GM23338 (cell line): ENCODE results near the gene PSMA8. TPM values are rescaled to one million over a fixed set of nuclear protein-coding genes. Genes with fewer than 3 reads are reported as not detected.
A peak's percentile ranks its signal among the peaks of the same experiment; 100 is the strongest.

Experiments
- ATAC-seq: fragments of 200-7000 bp; cut with Tn5 transposase; 3 replicates; pipeline ENCODE4 v1.9.1; 2020
- DNase-seq: peaks from one replicate; pipeline ENCODE4 v3.0.0-alpha.2; 2015; ENCODE audit warnings: low spot score
- H2AFZ ChIP-seq: fragments of 200-600 bp; sonication (generic); 2 replicates; pipeline ENCODE4 v1.8.0; 2016; ENCODE audit warnings: antibody characterized with exemption, mild to moderate bottlenecking, moderate library complexity
- H3F3A ChIP-seq: fragments of 200-600 bp; sonication (generic); replicated peaks from 2 replicates; pipeline ENCODE4 v1.8.0; 2017; ENCODE audit warnings: antibody characterized with exemption, mixed run types, low read depth
- H3K27ac ChIP-seq: fragments of 200-600 bp; sonication (generic); 2 replicates; pipeline ENCODE4 v1.6.1; 2016; ENCODE audit warnings: low read depth
- H3K27me3 ChIP-seq: fragments of 200-600 bp; sonication (generic); 2 replicates; pipeline ENCODE4 v1.8.0; 2016; ENCODE audit warnings: mild to moderate bottlenecking, mixed run types, moderate library complexity; ENCODE audit not compliant: insufficient read depth
- H3K36me3 ChIP-seq: fragments of 200-600 bp; sonication (generic); 2 replicates; pipeline ENCODE4 v1.8.0; 2016; ENCODE audit warnings: mild to moderate bottlenecking; ENCODE audit not compliant: insufficient read depth
- H3K4me1 ChIP-seq: fragments of 200-600 bp; sonication (generic); 2 replicates; pipeline ENCODE4 v1.8.0; 2016; ENCODE audit warnings: mild to moderate bottlenecking, moderate library complexity; ENCODE audit not compliant: insufficient read depth
- H3K4me2 ChIP-seq: fragments of 200-600 bp; sonication (generic); 2 replicates; pipeline ENCODE4 v1.7.1; 2017; ENCODE audit warnings: mixed run types
- H3K4me3 ChIP-seq: fragments of 200-600 bp; sonication (generic); 2 replicates; pipeline ENCODE4 v1.6.1; 2016; ENCODE audit warnings: mixed run types
- H3K79me2 ChIP-seq: fragments of 200-600 bp; sonication (generic); replicated peaks from 2 replicates; pipeline ENCODE4 v1.8.0; 2017; ENCODE audit warnings: mild to moderate bottlenecking; ENCODE audit not compliant: insufficient read depth
- H3K9me2 ChIP-seq: fragments of 200-600 bp; sonication (generic); 2 replicates; pipeline ENCODE4 v1.8.0; 2017; ENCODE audit not compliant: insufficient read depth
- H4K20me1 ChIP-seq: fragments of 200-600 bp; sonication (generic); replicated peaks from 2 replicates; pipeline ENCODE4 v1.8.0; 2017; ENCODE audit warnings: mild to moderate bottlenecking; ENCODE audit not compliant: insufficient read depth
- H3K27ac Mint-ChIP-seq: 2 replicates; pipeline ENCODE4 v1.8.0; 2020; ENCODE audit warnings: inconsistent platforms, mild to moderate bottlenecking, moderate library complexity, mixed read lengths
- H3K27me3 Mint-ChIP-seq: 3 replicates; pipeline ENCODE4 v1.8.0; 2022; ENCODE audit warnings: low read depth, mild to moderate bottlenecking, moderate library complexity, mixed read lengths, inconsistent platforms; ENCODE audit not compliant: insufficient read depth, poor library complexity
- H3K36me3 Mint-ChIP-seq: 3 replicates; pipeline ENCODE4 v1.8.0; 2021; ENCODE audit warnings: low read depth, mild to moderate bottlenecking, inconsistent platforms, moderate library complexity, mixed read lengths
- H3K4me1 Mint-ChIP-seq: 3 replicates; pipeline ENCODE4 v1.8.0; 2020; ENCODE audit warnings: mild to moderate bottlenecking, inconsistent platforms, mixed read lengths
- H3K4me3 Mint-ChIP-seq: 3 replicates; pipeline ENCODE4 v1.8.0; 2021; ENCODE audit warnings: moderate library complexity, mild to moderate bottlenecking, inconsistent platforms, mixed read lengths
- H3K9me3 Mint-ChIP-seq: 3 replicates; pipeline ENCODE4 v1.8.0; 2020; ENCODE audit warnings: moderate library complexity, mild to moderate bottlenecking, inconsistent platforms, mixed read lengths
- CREB1 ChIP-seq: fragments of 250-450 bp; sonication (Bioruptor Pico); IDR thresholded peaks from 2 replicates; pipeline ENCODE4 v1.5.0; 2020; ENCODE audit warnings: low read depth, mild to moderate bottlenecking, moderate library complexity
- CTCF ChIP-seq, 2 experiments: fragments of 200-600 bp in 1 of 2; sonication (generic) in 1 of 2; conservative IDR thresholded peaks; 2 replicates each; pipeline versions ENCODE4 v1.5.1 to v1.6.1; 2016 to 2017; ENCODE audit warnings: antibody characterized with exemption in 2 of 2, low read depth in 2 of 2, mild to moderate bottlenecking in 2 of 2, moderate library complexity in 1 of 2
- ETS1 ChIP-seq: IDR thresholded peaks from 2 replicates; pipeline ENCODE4 v1.6.1; 2016; ENCODE audit warnings: antibody characterized with exemption
- EZH2 ChIP-seq: fragments of 200-600 bp; sonication (generic); IDR thresholded peaks from one replicate; pipeline ENCODE4 v1.8.0; 2017; ENCODE audit warnings: antibody characterized with exemption, mild to moderate bottlenecking, low read depth; ENCODE audit not compliant: unreplicated experiment
- EZH2phosphoT487 ChIP-seq: fragments of 200-600 bp; sonication (generic); IDR thresholded peaks from one replicate; pipeline ENCODE4 v1.8.1; 2018; ENCODE audit warnings: antibody characterized with exemption; ENCODE audit not compliant: unreplicated experiment
- JUNB ChIP-seq: IDR thresholded peaks from one replicate; pipeline ENCODE4 v1.6.1; 2016; ENCODE audit warnings: antibody characterized with exemption; ENCODE audit not compliant: unreplicated experiment
- NANOG ChIP-seq: IDR thresholded peaks from 2 replicates; pipeline ENCODE4 v1.6.1; 2016; ENCODE audit warnings: antibody characterized with exemption, borderline replicate concordance
- POLR2AphosphoS5 ChIP-seq: IDR thresholded peaks from 2 replicates; pipeline ENCODE4 v1.6.1; 2016; ENCODE audit warnings: antibody characterized with exemption, low read depth
- STAT1 ChIP-seq: IDR thresholded peaks from one replicate; pipeline ENCODE4 v1.6.1; 2016; ENCODE audit warnings: antibody characterized with exemption; ENCODE audit not compliant: unreplicated experiment
- ZNF114 ChIP-seq: fragments of 250-450 bp; sonication (Bioruptor Pico); IDR thresholded peaks from 2 replicates; pipeline ENCODE4 v1.5.0; 2020; ENCODE audit warnings: mild to moderate bottlenecking, moderate library complexity
- ZNF331 ChIP-seq: fragments of 250-450 bp; sonication (Bioruptor Pico); IDR thresholded peaks from 2 replicates; pipeline ENCODE4 v1.5.0; 2020; ENCODE audit warnings: low read depth, mild to moderate bottlenecking, moderate library complexity
- polyA plus RNA-seq: library from polyadenylated mRNA; unstranded; fragments of >200 nt; fragmentation: Nextera tagmentation; extraction: Ambion mirVana; gene quantifications from 2 replicates; pipeline ENCODE4 v1.2.1, GENCODE V29; 2016
- total RNA-seq: library from RNA; depleted of rRNA; stranded (reverse); fragments of >200 nt; shearing (Covaris generic); gene quantifications from 2 replicates; pipeline ENCODE4 v1.2.3, GENCODE V29; 2014

The PSMA8 gene
- total and polyA plus RNA-seq, 2 experiments from 2014 or later = not detected

- ATAC-seq (peak; percentile 85), DNase-seq (peak; percentile 97)
- Mint-ChIP-seq H3K36me3 (peaks cover 9% of the 10 kb centered on the region), H3K9me3 (peaks cover 1% of the 10 kb centered on the region), H3K4me3 (peak within 1 kb of the TSS; percentile 93), H3K27me3 (no peaks in the 10 kb centered on the region), H3K4me1 (peaks cover 40% of the 10 kb centered on the region), H3K27ac (peak within 1 kb of the TSS; percentile 96)
- Histone ChIP-seq H3K27me3 (no peaks in the 10 kb centered on the region), H3K9me2 (no peaks in the 10 kb centered on the region), H3K27ac (no peak within 1 kb of the TSS), H3K79me2 (peaks cover 44% of the 10 kb centered on the region), H3K4me3 (peak within 1 kb of the TSS; percentile 84), H4K20me1 (peaks cover 21% of the 10 kb centered on the region), H3K36me3 (no peaks in the 10 kb centered on the region), H3K4me2 (peak within 1 kb of the TSS; percentile 98), H2AFZ (peak within 1 kb of the TSS; percentile 86; the same call in 1 of the 2 replicates), H3K4me1 (peaks cover 16% of the 10 kb centered on the region), H3F3A (no peaks in the 10 kb centered on the region)
- peak; percentile 99 for TF ChIP-seq CREB1 (CRISPR knock-in tag)
- TF ChIP-seq ZNF114 (CRISPR knock-in tag) = no peak
- peak; percentile 81 for TF ChIP-seq POLR2AphosphoS5
Observed at GRCh38 chr18:26226229-26227050, 92.8 kb downstream of the PSMA8 start, which contains the start of gene TAF4B. TAF4B (plus strand) TSS chr18:26226445; CDS start chr18:26226934, 489 bp downstream.

GRCh38 chr18:26227051-26227670, 93.5 kb downstream of the PSMA8 start:
- DNase-seq = peak; percentile 29
- peaks cover 16% of the 10 kb centered on the region for H3K36me3 Mint-ChIP-seq
- H3F3A ChIP-seq = no peaks in the 10 kb centered on the region
- H3K9me3 Mint-ChIP-seq = peaks cover 9% of the 10 kb centered on the region
- peaks cover 39% of the 10 kb centered on the region for H3K4me1 Mint-ChIP-seq
- H3K4me3 Mint-ChIP-seq = peak overlapping the region; percentile 93
- peak overlapping the region; percentile 86; the same call in 1 of the 2 replicates for H2AFZ ChIP-seq
- peaks cover 51% of the 10 kb centered on the region for H3K79me2 ChIP-seq
- peak; percentile 29 for ATAC-seq
- no peak overlapping the region for H3K27ac Mint-ChIP-seq
- H3K36me3 ChIP-seq = no peaks in the 10 kb centered on the region
- peak overlapping the region; percentile 98 for H3K4me2 ChIP-seq
- H3K27ac ChIP-seq = no peak overlapping the region
- no peaks in the 10 kb centered on the region for H3K27me3 Mint-ChIP-seq
- peak overlapping the region; percentile 84 for H3K4me3 ChIP-seq
- H3K4me1 ChIP-seq = peaks cover 16% of the 10 kb centered on the region
- H4K20me1 ChIP-seq = peaks cover 21% of the 10 kb centered on the region
- H3K27me3 ChIP-seq = no peaks in the 10 kb centered on the region
- no peaks in the 10 kb centered on the region for H3K9me2 ChIP-seq
- TF ChIP-seq NANOG (no peak), POLR2AphosphoS5 (no peak), ZNF114 (CRISPR knock-in tag) (no peak), CREB1 (CRISPR knock-in tag) (no peak), ETS1 (no peak), STAT1 (no peak), CTCF (conservative IDR thresholded peaks at IDR 0.05; ENCODE audit: low read depth in 2 of 2) (no peak), JUNB (no peak), EZH2 (no peak), ZNF331 (CRISPR knock-in tag) (no peak), EZH2phosphoT487 (no peak)
